CD4-positive, alpha-beta T cell (primary cell): ENCODE measurements around the gene HDAC10. TPM values are rescaled to one million over a fixed set of nuclear protein-coding genes. Genes with fewer than 3 reads are reported as not detected.

Source experiments
- ATAC-seq: fragments of 200-7000 bp; cut with Tn5 transposase; one replicate; pipeline ENCODE4 v1.10.0; 2022; ENCODE audit warnings: mild to moderate bottlenecking; ENCODE audit not compliant: poor library complexity
- CTCF ChIA-PET: fragments of 350-600 bp; sonication (Branson Sonifier 250); formaldehyde crosslinking; loops from one replicate; lab custom pipeline; 2021; ENCODE audit warnings: antibody characterized with exemption, inconsistent platforms; lab: Charles Lee
- POLR2A ChIA-PET: fragments of 350-600 bp; sonication (Branson Sonifier 250); formaldehyde crosslinking; loops from one replicate; lab custom pipeline; 2021; ENCODE audit warnings: antibody characterized with exemption, inconsistent platforms; lab: Charles Lee
- DNase-seq, 14 experiments: peaks; one replicate each; pipeline ENCODE4 v3.0.0-alpha.2; 2013 to 2020; ENCODE audit warnings: mixed read lengths in 2 of 14
- H3K27ac ChIP-seq, 2 donors: one replicate each; pipeline versions ENCODE4 v1.5.1 to v1.7.0; 2013; ENCODE audit warnings: low read length in 2 of 2, low read depth in 1 of 2, mild to moderate bottlenecking in 1 of 2
- H3K27me3 ChIP-seq, 2 experiments: 1 replicate in 1 of 2; 2 replicates in 1 of 2; pipeline versions ENCODE4 v1.6.1 to v1.7.0; 2013; ENCODE audit warnings: low read length in 2 of 2, control low read depth in 1 of 2, mild to moderate bottlenecking in 1 of 2, moderate library complexity in 1 of 2; ENCODE audit not compliant: insufficient read depth in 2 of 2, control insufficient read depth in 1 of 2
- H3K36me3 ChIP-seq: one replicate; pipeline ENCODE4 v1.6.1; 2013; ENCODE audit warnings: low read length, control low read depth; ENCODE audit not compliant: insufficient read depth
- H3K4me1 ChIP-seq: one replicate; pipeline ENCODE4 v1.6.1; 2013; ENCODE audit warnings: low read length, control low read depth; ENCODE audit not compliant: insufficient read depth
- H3K4me3 ChIP-seq: one replicate; pipeline ENCODE4 v1.5.1; 2013; ENCODE audit warnings: mild to moderate bottlenecking, low read length, moderate library complexity
- H3K9me3 ChIP-seq, 2 experiments: 1 replicate in 1 of 2; 2 replicates in 1 of 2; pipeline versions ENCODE4 v1.6.1 to v1.7.0; 2013; ENCODE audit warnings: low read length in 2 of 2, mild to moderate bottlenecking in 2 of 2, control low read depth in 1 of 2, moderate library complexity in 1 of 2; ENCODE audit not compliant: control insufficient read depth in 1 of 2, insufficient read depth in 1 of 2
- H3K27ac Mint-ChIP-seq: one replicate; pipeline ENCODE4 v1.8.0; 2020; ENCODE audit warnings: mixed read lengths
- H3K27me3 Mint-ChIP-seq: one replicate; pipeline ENCODE4 v1.8.0; 2021; ENCODE audit warnings: mixed read lengths
- H3K36me3 Mint-ChIP-seq: one replicate; pipeline ENCODE4 v1.8.0; 2021; ENCODE audit warnings: low read depth, mixed read lengths
- H3K4me1 Mint-ChIP-seq: one replicate; pipeline ENCODE4 v1.8.0; 2021; ENCODE audit warnings: low read depth, mixed read lengths
- H3K4me3 Mint-ChIP-seq: one replicate; pipeline ENCODE4 v1.8.0; 2020; ENCODE audit warnings: mild to moderate bottlenecking, mixed read lengths
- H3K9me3 Mint-ChIP-seq: one replicate; pipeline ENCODE4 v1.8.0; 2020; ENCODE audit warnings: mixed read lengths
- CTCF ChIP-seq: fragments of 200-600 bp; IDR thresholded peaks from one replicate; pipeline ENCODE4 v1.8.0; 2022; ENCODE audit warnings: antibody characterized with exemption, mild to moderate bottlenecking
- intact Hi-C, 2 experiments: fragments of 100-400 bp; cut with DNase I in 1 of 2; cut with micrococcal nuclease in 1 of 2; formaldehyde crosslinking; loops; one replicate each; pipeline versions ENCODE4 v1.15.1 to v1.9.0; 2023 to 2025; cut with DNase I, micrococcal nuclease
- total RNA-seq, 174 experiments: library from RNA in 2 of 174; stranded (reverse) in 2 of 174; gene quantifications; one replicate each; pipeline ENCODE4 v1.2.3 and lab custom pipeline; 2021 to 2026

The HDAC10 gene
- total RNA-seq, 2 experiments from 2014 or later, result 87.3 to 88.7 TPM

- H3K27me3 ChIP-seq, result no peaks in the 10 kb centered on the region
- DNase-seq, result no peak
- H3K36me3 ChIP-seq, result no peaks in the 10 kb centered on the region
- no peak overlapping the region for H3K4me3 ChIP-seq
- H3K27ac Mint-ChIP-seq, result no peak overlapping the region
- H3K4me1 ChIP-seq, result no peaks in the 10 kb centered on the region
- intact Hi-C loops, result no loop called here
- no peaks in the 10 kb centered on the region for H3K9me3 Mint-ChIP-seq
- H3K4me3 Mint-ChIP-seq, result no peak overlapping the region
- no peaks in the 10 kb centered on the region for H3K27me3 Mint-ChIP-seq
- no peak for ATAC-seq
- ChIA-PET POLR2A (no interaction called here), CTCF (no interaction called here)
- H3K9me3 ChIP-seq, result no peaks in the 10 kb centered on the region
- no peak for TF ChIP-seq CTCF
- H3K4me1 Mint-ChIP-seq, result no peaks in the 10 kb centered on the region
- H3K36me3 Mint-ChIP-seq, result no peaks in the 10 kb centered on the region
- no peak overlapping the region for H3K27ac ChIP-seq
These were observed 32.8 kb upstream of the HDAC10 start for GRCh38 chr22:50283821-50284220.

GRCh38 chr22:50282361-50283155 is 31.5 kb upstream of the HDAC10 start:
- H3K27ac ChIP-seq, result no peak overlapping the region
- Mint-ChIP-seq H3K27ac (no peak overlapping the region), H3K4me1 (no peaks in the 10 kb centered on the region), H3K27me3 (no peaks in the 10 kb centered on the region), H3K4me3 (no peak overlapping the region), H3K36me3 (no peaks in the 10 kb centered on the region), H3K9me3 (no peaks in the 10 kb centered on the region)
- intact Hi-C loops, result no loop called here
- POLR2A ChIA-PET, result no interaction called here
- H3K9me3 ChIP-seq, result peaks cover 0 to 5% of the 10 kb centered on the region in 2 experiments
- DNase-seq (no peak), ATAC-seq (no peak)
- H3K27me3 ChIP-seq, result no peaks in the 10 kb centered on the region
- no peak for TF ChIP-seq CTCF
- H3K4me3 ChIP-seq, result no peak overlapping the region
- no peaks in the 10 kb centered on the region for H3K36me3 ChIP-seq
- H3K4me1 ChIP-seq, result no peaks in the 10 kb centered on the region
- CTCF ChIA-PET, result no interaction called here

- H3K4me3 Mint-ChIP-seq, result no peak overlapping the region
These were observed 30.9 kb upstream of the HDAC10 start for GRCh38 chr22:50281957-50282356.

More at GRCh38 chr22:50281957-50282356, 30.9 kb upstream of the HDAC10 start:
- CTCF ChIA-PET, result no interaction called here
- no peaks in the 10 kb centered on the region for H3K4me1 Mint-ChIP-seq
- H3K27ac Mint-ChIP-seq, result no peak overlapping the region
- no peak for ATAC-seq
- POLR2A ChIA-PET, result no interaction called here
- H3K4me3 ChIP-seq, result no peak overlapping the region
- no peaks in the 10 kb centered on the region for H3K4me1 ChIP-seq
- no peaks in the 10 kb centered on the region for H3K36me3 ChIP-seq
- H3K9me3 Mint-ChIP-seq, result no peaks in the 10 kb centered on the region
- intact Hi-C loops, result no loop called here
- H3K9me3 ChIP-seq, result peaks cover 0 to 5% of the 10 kb centered on the region in 2 experiments
- H3K36me3 Mint-ChIP-seq, result no peaks in the 10 kb centered on the region
- H3K27me3 ChIP-seq, result no peaks in the 10 kb centered on the region
- no peak for DNase-seq
- no peak for TF ChIP-seq CTCF
- H3K27me3 Mint-ChIP-seq, result no peaks in the 10 kb centered on the region
- no peak overlapping the region for H3K27ac ChIP-seq
